ENCODE measurements around the gene APOC1.
"Not testable (repeated sequence)": the region's sequence is repeated elsewhere in the genome, so short reads cannot be mapped to it uniquely, and the experiment has no call there.

APOC1 gene

GRCh38 chr19:44925114-44925891 lies 10.9 kb downstream of the APOC1 start:
- DNase-seq (ENCODE audit: extremely low read depth, low read depth) = no peak
- TF ChIP-seq, protein P1, sequence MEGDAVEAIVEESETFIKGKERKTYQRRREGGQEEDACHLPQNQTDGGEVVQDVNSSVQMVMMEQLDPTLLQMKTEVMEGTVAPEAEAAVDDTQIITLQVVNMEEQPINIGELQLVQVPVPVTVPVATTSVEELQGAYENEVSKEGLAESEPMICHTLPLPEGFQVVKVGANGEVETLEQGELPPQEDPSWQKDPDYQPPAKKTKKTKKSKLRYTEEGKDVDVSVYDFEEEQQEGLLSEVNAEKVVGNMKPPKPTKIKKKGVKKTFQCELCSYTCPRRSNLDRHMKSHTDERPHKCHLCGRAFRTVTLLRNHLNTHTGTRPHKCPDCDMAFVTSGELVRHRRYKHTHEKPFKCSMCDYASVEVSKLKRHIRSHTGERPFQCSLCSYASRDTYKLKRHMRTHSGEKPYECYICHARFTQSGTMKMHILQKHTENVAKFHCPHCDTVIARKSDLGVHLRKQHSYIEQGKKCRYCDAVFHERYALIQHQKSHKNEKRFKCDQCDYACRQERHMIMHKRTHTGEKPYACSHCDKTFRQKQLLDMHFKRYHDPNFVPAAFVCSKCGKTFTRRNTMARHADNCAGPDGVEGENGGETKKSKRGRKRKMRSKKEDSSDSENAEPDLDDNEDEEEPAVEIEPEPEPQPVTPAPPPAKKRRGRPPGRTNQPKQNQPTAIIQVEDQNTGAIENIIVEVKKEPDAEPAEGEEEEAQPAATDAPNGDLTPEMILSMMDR (IDR thresholded peaks at IDR 0.05; ENCODE audit: low read depth, low read length) = no peak

DNA sequence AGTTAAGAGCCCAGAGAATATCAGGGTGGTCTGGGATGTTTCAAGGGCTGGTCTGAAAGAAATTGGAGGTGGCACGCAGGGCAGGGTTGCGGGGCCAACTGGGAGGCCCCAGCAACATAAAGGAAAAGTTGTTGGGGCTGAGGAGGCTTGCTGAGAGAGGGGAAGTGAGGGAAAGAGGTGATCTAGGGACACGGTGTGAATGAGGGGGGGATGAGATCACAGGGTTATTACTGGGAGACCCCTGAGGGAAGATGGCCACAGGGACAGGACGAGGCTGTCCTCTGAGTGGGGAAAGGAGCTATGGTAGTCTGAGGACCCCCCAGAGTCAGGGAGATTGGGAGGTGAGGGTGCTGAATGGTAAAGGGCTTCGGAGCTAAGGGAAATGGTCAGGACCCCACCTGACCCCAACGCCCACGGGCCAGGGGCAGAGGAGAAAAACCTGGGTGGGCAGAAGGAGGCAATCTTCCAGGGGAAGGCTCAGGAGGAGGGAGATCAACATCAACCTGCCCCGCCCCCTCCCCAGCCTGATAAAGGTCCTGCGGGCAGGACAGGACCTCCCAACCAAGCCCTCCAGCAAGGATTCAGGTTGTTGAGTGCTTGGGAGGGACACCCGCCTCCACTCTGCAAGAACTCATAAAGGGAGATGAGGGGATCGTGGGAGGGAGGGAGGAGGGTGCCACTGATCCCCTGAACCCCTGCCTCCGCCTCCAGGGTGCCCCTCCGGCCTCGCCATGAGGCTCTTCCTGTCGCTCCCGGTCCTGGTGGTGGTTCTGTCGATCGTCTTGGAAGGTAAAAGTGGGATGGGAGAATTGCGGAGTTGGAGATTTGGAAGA lies 12.1 kb downstream of the APOC1 start:
- DNase-seq (ENCODE audit: extremely low read depth, low read depth) = not testable (repeated sequence)

DNA sequence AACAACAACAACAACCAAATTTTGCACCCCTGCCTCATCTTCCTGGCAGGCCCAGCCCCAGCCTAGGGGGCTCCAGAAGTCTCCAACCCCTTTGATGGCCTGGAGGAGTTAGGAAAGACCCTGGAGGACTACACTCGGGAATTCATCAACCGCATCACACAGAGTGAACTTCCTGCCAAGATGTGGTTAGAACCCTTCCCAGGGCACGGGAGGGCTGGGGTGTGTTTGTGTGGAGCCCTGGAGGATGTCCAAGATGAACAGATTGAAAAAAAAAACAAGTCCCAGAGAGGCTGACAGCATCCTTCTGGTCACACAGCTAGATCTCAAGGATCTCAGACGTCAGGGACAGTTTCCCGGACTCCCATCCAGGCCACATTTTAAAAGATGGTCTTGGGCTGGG lies 13.3 kb downstream of the APOC1 start:
- TF ChIP-seq, protein P1 (IDR thresholded peaks at IDR 0.05; ENCODE audit: low read depth, low read length) = no peak

GRCh38 chr19:44930088-44930487 lies 15.7 kb downstream of the APOC1 start:
- TF ChIP-seq, protein P1 (IDR thresholded peaks at IDR 0.05; ENCODE audit: low read depth, low read length) = no peak
- no peak for DNase-seq (ENCODE audit: extremely low read depth, low read depth)

More for the DNA sequence above, 13.3 kb downstream of the APOC1 start:
- no peak for DNase-seq (ENCODE audit: extremely low read depth, low read depth)

DNA sequence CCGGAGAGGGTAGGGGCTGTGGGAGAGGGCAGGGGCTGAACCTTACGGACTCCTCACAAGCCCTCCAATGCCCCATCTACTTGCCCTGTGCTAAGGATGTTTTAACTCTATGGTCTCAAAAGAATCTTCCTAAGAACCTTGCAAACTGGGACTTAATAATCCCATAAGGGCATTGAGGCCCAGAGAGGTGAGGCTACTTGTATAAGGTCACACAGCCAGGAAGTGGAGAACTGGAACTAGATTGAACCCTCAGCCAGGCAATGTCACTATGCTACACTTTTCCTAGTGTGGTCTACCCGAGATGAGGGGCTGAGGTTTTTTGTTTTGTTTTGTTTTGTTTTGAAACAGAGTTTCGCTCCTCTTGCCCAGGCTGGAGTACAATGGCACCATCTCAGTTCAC lies 17.1 kb downstream of the APOC1 start:
- TF ChIP-seq, protein P1 (IDR thresholded peaks at IDR 0.05; ENCODE audit: low read depth, low read length) = no peak
- DNase-seq (ENCODE audit: extremely low read depth, low read depth) = no peak

GRCh38 chr19:44939668-44940067 lies 25.3 kb downstream of the APOC1 start:
- no peak for DNase-seq (ENCODE audit: extremely low read depth, low read depth)
- TF ChIP-seq, protein P1 (IDR thresholded peaks at IDR 0.05; ENCODE audit: low read depth, low read length) = no peak

GRCh38 chr19:44942067-44942571 lies 27.7 kb downstream of the APOC1 start, which contains the start of gene APOC4:
Gene APOC4 (plus strand): TSS chr19:44942237. CDS start chr19:44942278, 41 bp downstream.
- no peak for DNase-seq (ENCODE audit: extremely low read depth, low read depth)
- TF ChIP-seq, protein P1 (IDR thresholded peaks at IDR 0.05; ENCODE audit: low read depth, low read length) = no peak

Data from AG09319 (cell line).